DOHH2 (cell line): ENCODE data around the gene BNC2.

Experiments used
- EZH2phosphoT487 ChIP-seq: fragments of 200-600 bp; sonication (generic); IDR thresholded peaks from 2 replicates; pipeline ENCODE4 v1.6.1; 2017; ENCODE audit warnings: borderline replicate concordance, mild to moderate bottlenecking, antibody characterized with exemption, low read length, moderate library complexity, mixed read lengths
- TF ChIP-seq, protein P1 (sequence below): fragments of 200-600 bp; sonication (generic); IDR thresholded peaks from one replicate; pipeline ENCODE4 v1.5.1; 2014; ENCODE audit warnings: antibody characterized with exemption, mild to moderate bottlenecking, low read depth, low read length; ENCODE audit not compliant: poor library complexity, severe bottlenecking

DNA sequence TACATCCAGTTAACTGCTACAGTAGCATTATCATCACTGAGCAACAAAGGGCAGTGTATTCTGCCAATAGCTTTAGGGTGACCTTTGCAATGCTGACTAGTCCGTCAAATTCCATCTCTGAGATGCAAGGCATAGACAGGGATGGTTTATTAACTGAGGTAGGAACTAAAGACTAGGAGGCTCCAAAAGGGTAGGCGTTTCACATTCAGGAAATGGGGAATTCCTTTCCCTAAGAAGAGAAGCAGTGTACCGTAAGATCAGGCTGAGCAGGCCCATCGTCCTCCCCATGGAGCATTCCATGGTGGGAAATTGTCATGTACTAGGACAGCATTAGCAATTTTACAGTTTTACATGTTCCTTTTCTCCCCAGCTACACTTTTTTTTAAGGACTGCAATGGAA, 157.7 kb downstream of the BNC2 start:
- TF ChIP-seq, protein P1, sequence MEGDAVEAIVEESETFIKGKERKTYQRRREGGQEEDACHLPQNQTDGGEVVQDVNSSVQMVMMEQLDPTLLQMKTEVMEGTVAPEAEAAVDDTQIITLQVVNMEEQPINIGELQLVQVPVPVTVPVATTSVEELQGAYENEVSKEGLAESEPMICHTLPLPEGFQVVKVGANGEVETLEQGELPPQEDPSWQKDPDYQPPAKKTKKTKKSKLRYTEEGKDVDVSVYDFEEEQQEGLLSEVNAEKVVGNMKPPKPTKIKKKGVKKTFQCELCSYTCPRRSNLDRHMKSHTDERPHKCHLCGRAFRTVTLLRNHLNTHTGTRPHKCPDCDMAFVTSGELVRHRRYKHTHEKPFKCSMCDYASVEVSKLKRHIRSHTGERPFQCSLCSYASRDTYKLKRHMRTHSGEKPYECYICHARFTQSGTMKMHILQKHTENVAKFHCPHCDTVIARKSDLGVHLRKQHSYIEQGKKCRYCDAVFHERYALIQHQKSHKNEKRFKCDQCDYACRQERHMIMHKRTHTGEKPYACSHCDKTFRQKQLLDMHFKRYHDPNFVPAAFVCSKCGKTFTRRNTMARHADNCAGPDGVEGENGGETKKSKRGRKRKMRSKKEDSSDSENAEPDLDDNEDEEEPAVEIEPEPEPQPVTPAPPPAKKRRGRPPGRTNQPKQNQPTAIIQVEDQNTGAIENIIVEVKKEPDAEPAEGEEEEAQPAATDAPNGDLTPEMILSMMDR, result no peak
- TF ChIP-seq EZH2phosphoT487, result no peak
